Retina (tissue), 1 donor: Measurements from ENCODE around the gene MEIS3.

Source experiments
- DNase-seq: peaks from one replicate; pipeline ENCODE4 v3.0.0-alpha.2; 2016

MEIS3 gene

GRCh38 chr19:47356900-47357299 lies 62.4 kb downstream of the MEIS3 start:
- DNase-seq: no peak

DNA sequence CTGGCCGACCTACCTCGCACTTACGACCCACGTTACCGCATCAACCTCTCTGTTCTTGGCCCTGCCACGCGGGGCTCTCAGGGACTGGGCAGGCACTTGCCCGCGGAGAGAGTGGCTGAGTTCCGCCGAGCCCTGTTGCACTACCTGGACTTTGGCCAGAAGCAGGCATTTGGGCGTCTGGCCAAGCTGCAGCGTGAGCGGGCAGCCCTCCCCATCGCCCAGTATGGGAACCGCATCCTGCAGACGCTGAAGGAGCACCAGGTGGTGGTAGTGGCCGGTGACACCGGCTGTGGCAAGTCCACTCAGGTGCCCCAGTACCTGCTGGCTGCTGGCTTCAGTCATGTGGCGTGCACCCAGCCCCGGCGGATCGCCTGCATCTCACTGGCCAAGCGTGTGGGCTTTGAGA lies 66.0 kb downstream of the MEIS3 start:
- DNase-seq: no peak
